ENCODE data around the gene HOPX. TPM values are rescaled to one million over a fixed set of nuclear protein-coding genes. Genes with fewer than 3 reads are reported as not detected.
"Not testable (repeated sequence)": the region's sequence is repeated elsewhere in the genome, so short reads cannot be mapped to it uniquely, and the experiment has no call there.

The HOPX gene
- total and polyA plus RNA-seq, 9 donors, result 13.2 to 22.8 (median 18.1) TPM

GRCh38 chr4:56618734-56619133, 62.4 kb downstream of the HOPX start:
- H3K9me3 ChIP-seq (replicated peaks; ENCODE audit: control insufficient read depth, low read depth, low read length), result no peaks in the 10 kb centered on the region
- 49% methylated on average over 4 of the region's 4 CpGs for WGBS (ENCODE audit: insufficient coverage)
- H3K27ac ChIP-seq (ENCODE audit: low read length), result no peak overlapping the region
- no peaks in the 10 kb centered on the region for H3K4me1 ChIP-seq (ENCODE audit: control insufficient read depth, insufficient read depth, low read length)
- no peaks in the 10 kb centered on the region for H3K36me3 ChIP-seq (ENCODE audit: control insufficient read depth, insufficient read depth, low read length)
- no peak for DNase-seq
- no peaks in the 10 kb centered on the region for H3K27me3 ChIP-seq (ENCODE audit: control insufficient read depth, insufficient read depth, low read length)
- H3K4me3 ChIP-seq (ENCODE audit: low read length), result no peak overlapping the region

GRCh38 chr4:56613101-56613862, 67.8 kb downstream of the HOPX start:
- no peaks in the 10 kb centered on the region for H3K36me3 ChIP-seq (ENCODE audit: control insufficient read depth, insufficient read depth, low read length)
- H3K9me3 ChIP-seq (replicated peaks; ENCODE audit: control insufficient read depth, low read depth, low read length), result no peaks in the 10 kb centered on the region
- WGBS (ENCODE audit: insufficient coverage), result 90% methylated on average over 2 of the region's 5 CpGs

GRCh38 chr4:56612282-56612681, 68.8 kb downstream of the HOPX start:
- Histone ChIP-seq H3K4me3 (ENCODE audit: low read length) (no peak overlapping the region), H3K27me3 (ENCODE audit: control insufficient read depth, insufficient read depth, low read length) (no peaks in the 10 kb centered on the region), H3K27ac (ENCODE audit: low read length) (no peak overlapping the region), H3K9me3 (replicated peaks; ENCODE audit: control insufficient read depth, low read depth, low read length) (no peaks in the 10 kb centered on the region), H3K4me1 (ENCODE audit: control insufficient read depth, insufficient read depth, low read length) (no peaks in the 10 kb centered on the region), H3K36me3 (ENCODE audit: control insufficient read depth, insufficient read depth, low read length) (no peaks in the 10 kb centered on the region)
- WGBS (ENCODE audit: insufficient coverage), result no CpG with 5 or more reads among the region's 11 CpGs
- no peak for DNase-seq

More at GRCh38 chr4:56613101-56613862, 67.8 kb downstream of the HOPX start:
- Histone ChIP-seq H3K27me3 (ENCODE audit: control insufficient read depth, insufficient read depth, low read length) (no peaks in the 10 kb centered on the region), H3K4me3 (ENCODE audit: low read length) (no peak overlapping the region), H3K4me1 (ENCODE audit: control insufficient read depth, insufficient read depth, low read length) (no peaks in the 10 kb centered on the region), H3K27ac (ENCODE audit: low read length) (no peak overlapping the region)
- DNase-seq, result no peak

- Histone ChIP-seq H3K36me3 (ENCODE audit: control insufficient read depth, insufficient read depth, low read length) (no peaks in the 10 kb centered on the region), H3K9me3 (replicated peaks; ENCODE audit: control insufficient read depth, low read depth, low read length) (no peaks in the 10 kb centered on the region), H3K27ac (ENCODE audit: low read length) (no peak overlapping the region), H3K27me3 (ENCODE audit: control insufficient read depth, insufficient read depth, low read length) (no peaks in the 10 kb centered on the region), H3K4me1 (ENCODE audit: control insufficient read depth, insufficient read depth, low read length) (no peaks in the 10 kb centered on the region), H3K4me3 (ENCODE audit: low read length) (no peak overlapping the region)
- WGBS (ENCODE audit: insufficient coverage), result 53% methylated on average over 2 of the region's 2 CpGs
- no peak for DNase-seq
These were observed 69.6 kb downstream of the HOPX start for GRCh38 chr4:56611501-56611900.

GRCh38 chr4:56610170-56610569, 70.9 kb downstream of the HOPX start:
- not testable (repeated sequence) for H3K4me1 ChIP-seq (ENCODE audit: control insufficient read depth, insufficient read depth, low read length); H3K4me3 ChIP-seq (ENCODE audit: low read length); H3K9me3 ChIP-seq (replicated peaks; ENCODE audit: control insufficient read depth, low read depth, low read length); H3K27ac ChIP-seq (ENCODE audit: low read length); H3K36me3 ChIP-seq (ENCODE audit: control insufficient read depth, insufficient read depth, low read length); H3K27me3 ChIP-seq (ENCODE audit: control insufficient read depth, insufficient read depth, low read length); DNase-seq

- no peaks in the 10 kb centered on the region for H3K27me3 ChIP-seq (ENCODE audit: control insufficient read depth, insufficient read depth, low read length)
- H3K4me1 ChIP-seq (ENCODE audit: control insufficient read depth, insufficient read depth, low read length), result no peaks in the 10 kb centered on the region
- no peaks in the 10 kb centered on the region for H3K36me3 ChIP-seq (ENCODE audit: control insufficient read depth, insufficient read depth, low read length)
- H3K4me3 ChIP-seq (ENCODE audit: low read length), result no peak overlapping the region
- DNase-seq, result no peak
- no peaks in the 10 kb centered on the region for H3K9me3 ChIP-seq (replicated peaks; ENCODE audit: control insufficient read depth, low read depth, low read length)
- H3K27ac ChIP-seq (ENCODE audit: low read length), result no peak overlapping the region
These were observed 73.2 kb downstream of the HOPX start for GRCh38 chr4:56607926-56608325.

- Histone ChIP-seq H3K36me3 (ENCODE audit: control insufficient read depth, insufficient read depth, low read length) (no peaks in the 10 kb centered on the region), H3K9me3 (replicated peaks; ENCODE audit: control insufficient read depth, low read depth, low read length) (no peaks in the 10 kb centered on the region), H3K27me3 (ENCODE audit: control insufficient read depth, insufficient read depth, low read length) (no peaks in the 10 kb centered on the region), H3K4me3 (ENCODE audit: low read length) (no peak overlapping the region), H3K4me1 (ENCODE audit: control insufficient read depth, insufficient read depth, low read length) (no peaks in the 10 kb centered on the region), H3K27ac (ENCODE audit: low read length) (no peak overlapping the region)
- DNase-seq, result no peak
- WGBS (ENCODE audit: insufficient coverage), result 33% methylated on average over 3 of the region's 3 CpGs
These were observed 74.7 kb downstream of the HOPX start for GRCh38 chr4:56606385-56606784.

- H3K9me3 ChIP-seq (replicated peaks; ENCODE audit: control insufficient read depth, low read depth, low read length); H3K27me3 ChIP-seq (ENCODE audit: control insufficient read depth, insufficient read depth, low read length); H3K36me3 ChIP-seq (ENCODE audit: control insufficient read depth, insufficient read depth, low read length); H3K27ac ChIP-seq (ENCODE audit: low read length); H3K4me1 ChIP-seq (ENCODE audit: control insufficient read depth, insufficient read depth, low read length); DNase-seq; H3K4me3 ChIP-seq (ENCODE audit: low read length): not testable (repeated sequence)
- no CpG with 5 or more reads among the region's 4 CpGs for WGBS (ENCODE audit: insufficient coverage)
These were observed 75.6 kb downstream of the HOPX start for GRCh38 chr4:56605464-56605863.

- Histone ChIP-seq H3K36me3 (ENCODE audit: control insufficient read depth, insufficient read depth, low read length) (no peaks in the 10 kb centered on the region), H3K27me3 (ENCODE audit: control insufficient read depth, insufficient read depth, low read length) (no peaks in the 10 kb centered on the region), H3K27ac (ENCODE audit: low read length) (no peak overlapping the region), H3K4me1 (ENCODE audit: control insufficient read depth, insufficient read depth, low read length) (no peaks in the 10 kb centered on the region), H3K4me3 (ENCODE audit: low read length) (no peak overlapping the region), H3K9me3 (replicated peaks; ENCODE audit: control insufficient read depth, low read depth, low read length) (no peaks in the 10 kb centered on the region)
- no peak for DNase-seq
- no CpG with 5 or more reads among the region's 3 CpGs for WGBS (ENCODE audit: insufficient coverage)
These were observed 77.8 kb downstream of the HOPX start for GRCh38 chr4:56603297-56603696.
